Ovary (tissue), 3 donors: Measurements from ENCODE around the gene GASK1A.

ENCODE experiments used
- CTCF ChIP-seq, 3 donors: fragments of 450-650 bp in 2 of 3; fragments of 200-600 bp in 1 of 3; IDR thresholded peaks; one replicate each; pipeline versions ENCODE4 v1.5.1 to v1.8.0; 2016 to 2022; ENCODE audit warnings: antibody characterized with exemption in 3 of 3, mild to moderate bottlenecking in 1 of 3
- POLR2A ChIP-seq: fragments of 450-650 bp; IDR thresholded peaks from one replicate; pipeline ENCODE4 v1.6.1; 2017; ENCODE audit warnings: antibody characterized with exemption, mild to moderate bottlenecking, moderate library complexity
- donor health status: DM: no; HTN: no; CAD: no.

- TF ChIP-seq CTCF (IDR thresholded peaks at IDR 0.05) = no peak
- no peak for TF ChIP-seq POLR2A
Observed at GRCh38 chr3:43091481-43091880, 112.4 kb downstream of the GASK1A start.
